ENCODE data around the gene B4GALNT3. TPM values are rescaled to one million over a fixed set of nuclear protein-coding genes. Genes with fewer than 3 reads are reported as not detected.

Gene B4GALNT3
- total and polyA plus RNA-seq, 2 donors (not counting 1 experiment from before 2014, with no cell fraction given): not detected

GRCh38 chr12:585062-586061 lies 125.6 kb downstream of the B4GALNT3 start:
- DNase-seq (ENCODE audit: low read depth in 2 of 2): no peak
- Histone ChIP-seq H3K4me3 (replicated peaks in 1 of 4; ENCODE audit: control extremely low read depth in 1 of 4, insufficient read depth in 1 of 4, low read depth in 3 of 4, low read length in 4 of 4) (no peak overlapping the region), H3K79me2 (ENCODE audit: control insufficient read depth, insufficient read depth, low read length) (no peaks in the 10 kb centered on the region), H3K9me3 (ENCODE audit: control insufficient read depth, insufficient read depth, low read depth, low read length) (no peaks in the 10 kb centered on the region), H3K4me2 (ENCODE audit: extremely low read depth, insufficient read depth, low read length) (no peak overlapping the region), H4K20me1 (ENCODE audit: control insufficient read depth, extremely low read depth, insufficient read depth, low read length) (no peaks in the 10 kb centered on the region), H3K27ac (ENCODE audit: insufficient read depth, low read length) (no peak overlapping the region), H3K9ac (ENCODE audit: insufficient read depth, low read length) (no peak overlapping the region), H3K4me1 (ENCODE audit: control insufficient read depth, extremely low read depth, insufficient read depth, low read length) (no peaks in the 10 kb centered on the region), H2AFZ (ENCODE audit: low read length) (no peak overlapping the region), H3K36me3 (ENCODE audit: control insufficient read depth, insufficient read depth, low read length) (no peaks in the 10 kb centered on the region), H3K27me3 (ENCODE audit: control insufficient read depth, insufficient read depth, low read length) (peaks cover 6% of the 10 kb centered on the region)
- TF ChIP-seq EZH2 (IDR thresholded peaks at IDR 0.05; ENCODE audit: low read length, missing control alignments) (no peak), CTCF (conservative IDR thresholded peaks at IDR 0.05 in 1 of 2, IDR thresholded peaks at IDR 0.05 in 1 of 2; ENCODE audit: low read depth in 1 of 2, low read length in 2 of 2) (no peak)

- Histone ChIP-seq H3K4me2 (ENCODE audit: extremely low read depth, insufficient read depth, low read length) (no peak overlapping the region), H3K9me3 (ENCODE audit: control insufficient read depth, insufficient read depth, low read depth, low read length) (no peaks in the 10 kb centered on the region), H3K4me3 (replicated peaks in 1 of 4; ENCODE audit: control extremely low read depth in 1 of 4, insufficient read depth in 1 of 4, low read depth in 3 of 4, low read length in 4 of 4) (no peak overlapping the region), H3K79me2 (ENCODE audit: control insufficient read depth, insufficient read depth, low read length) (no peaks in the 10 kb centered on the region), H3K9ac (ENCODE audit: insufficient read depth, low read length) (no peak overlapping the region), H4K20me1 (ENCODE audit: control insufficient read depth, extremely low read depth, insufficient read depth, low read length) (no peaks in the 10 kb centered on the region), H3K36me3 (ENCODE audit: control insufficient read depth, insufficient read depth, low read length) (no peaks in the 10 kb centered on the region), H2AFZ (ENCODE audit: low read length) (no peak overlapping the region), H3K4me1 (ENCODE audit: control insufficient read depth, extremely low read depth, insufficient read depth, low read length) (no peaks in the 10 kb centered on the region), H3K27ac (ENCODE audit: insufficient read depth, low read length) (no peak overlapping the region), H3K27me3 (ENCODE audit: control insufficient read depth, insufficient read depth, low read length) (peaks cover 6% of the 10 kb centered on the region)
- DNase-seq (ENCODE audit: low read depth in 2 of 2): no peak
- TF ChIP-seq CTCF (conservative IDR thresholded peaks at IDR 0.05 in 1 of 2, IDR thresholded peaks at IDR 0.05 in 1 of 2; ENCODE audit: low read depth in 1 of 2, low read length in 2 of 2) (no peak), EZH2 (IDR thresholded peaks at IDR 0.05; ENCODE audit: low read length, missing control alignments) (no peak)
Observed at GRCh38 chr12:586318-587071, 126.8 kb downstream of the B4GALNT3 start.

All from fibroblast of lung (primary cell).